ENCODE data around the gene ANKRD63.

- TF ChIP-seq POLR2AphosphoS5 (IDR thresholded peaks at IDR 0.05; ENCODE audit: low read depth, low read length) (no peak), SIN3A (IDR thresholded peaks at IDR 0.05; ENCODE audit: borderline replicate concordance, insufficient read depth, low read length) (no peak), TAF1 (IDR thresholded peaks at IDR 0.05; ENCODE audit: borderline replicate concordance, insufficient read depth, low read length) (no peak)
- TF ChIP-seq, protein P1, sequence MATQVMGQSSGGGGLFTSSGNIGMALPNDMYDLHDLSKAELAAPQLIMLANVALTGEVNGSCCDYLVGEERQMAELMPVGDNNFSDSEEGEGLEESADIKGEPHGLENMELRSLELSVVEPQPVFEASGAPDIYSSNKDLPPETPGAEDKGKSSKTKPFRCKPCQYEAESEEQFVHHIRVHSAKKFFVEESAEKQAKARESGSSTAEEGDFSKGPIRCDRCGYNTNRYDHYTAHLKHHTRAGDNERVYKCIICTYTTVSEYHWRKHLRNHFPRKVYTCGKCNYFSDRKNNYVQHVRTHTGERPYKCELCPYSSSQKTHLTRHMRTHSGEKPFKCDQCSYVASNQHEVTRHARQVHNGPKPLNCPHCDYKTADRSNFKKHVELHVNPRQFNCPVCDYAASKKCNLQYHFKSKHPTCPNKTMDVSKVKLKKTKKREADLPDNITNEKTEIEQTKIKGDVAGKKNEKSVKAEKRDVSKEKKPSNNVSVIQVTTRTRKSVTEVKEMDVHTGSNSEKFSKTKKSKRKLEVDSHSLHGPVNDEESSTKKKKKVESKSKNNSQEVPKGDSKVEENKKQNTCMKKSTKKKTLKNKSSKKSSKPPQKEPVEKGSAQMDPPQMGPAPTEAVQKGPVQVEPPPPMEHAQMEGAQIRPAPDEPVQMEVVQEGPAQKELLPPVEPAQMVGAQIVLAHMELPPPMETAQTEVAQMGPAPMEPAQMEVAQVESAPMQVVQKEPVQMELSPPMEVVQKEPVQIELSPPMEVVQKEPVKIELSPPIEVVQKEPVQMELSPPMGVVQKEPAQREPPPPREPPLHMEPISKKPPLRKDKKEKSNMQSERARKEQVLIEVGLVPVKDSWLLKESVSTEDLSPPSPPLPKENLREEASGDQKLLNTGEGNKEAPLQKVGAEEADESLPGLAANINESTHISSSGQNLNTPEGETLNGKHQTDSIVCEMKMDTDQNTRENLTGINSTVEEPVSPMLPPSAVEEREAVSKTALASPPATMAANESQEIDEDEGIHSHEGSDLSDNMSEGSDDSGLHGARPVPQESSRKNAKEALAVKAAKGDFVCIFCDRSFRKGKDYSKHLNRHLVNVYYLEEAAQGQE (IDR thresholded peaks at IDR 0.05; ENCODE audit: insufficient read depth in 1 of 2, low read depth in 2 of 2, low read length in 2 of 2) = no peak
These were observed 20.7 kb upstream of the ANKRD63 start for GRCh38 chr15:40303576-40303975.

All from PFSK-1 (cell line).